Natural killer cell (primary cell): ENCODE data around the gene TBC1D7. TPM values are rescaled to one million over a fixed set of nuclear protein-coding genes. Genes with fewer than 3 reads are reported as not detected.

Source experiments
- ATAC-seq, 3 donors: fragments of 150-1000 bp in 2 of 3; fragments of 200-7000 bp in 1 of 3; cut with Tn5 transposase; 1 replicate in 1 of 3; 2 replicates in 2 of 3; pipeline ENCODE4 v1.10.0; 2021; ENCODE audit warnings: mild to moderate bottlenecking in 2 of 3, moderate library complexity in 2 of 3
- DNase-seq, 2 donors: peaks; one replicate each; pipeline versions ENCODE4 v3.0.0 to v3.0.0-alpha.2; 2013 to 2021; ENCODE audit warnings: mixed read lengths in 1 of 2
- H3K27ac ChIP-seq: one replicate; pipeline ENCODE4 v1.5.1; 2013; ENCODE audit warnings: mild to moderate bottlenecking, low read length
- H3K27me3 ChIP-seq: one replicate; pipeline ENCODE4 v1.6.1; 2013; ENCODE audit warnings: low read length; ENCODE audit not compliant: control insufficient read depth, insufficient read depth
- H3K36me3 ChIP-seq: one replicate; pipeline ENCODE4 v1.6.1; 2013; ENCODE audit warnings: low read length; ENCODE audit not compliant: control insufficient read depth, insufficient read depth
- H3K4me1 ChIP-seq: one replicate; pipeline ENCODE4 v1.6.1; 2013; ENCODE audit warnings: low read length; ENCODE audit not compliant: control insufficient read depth, insufficient read depth
- H3K4me3 ChIP-seq: one replicate; pipeline ENCODE4 v1.5.1; 2013; ENCODE audit warnings: low read length
- H3K9me3 ChIP-seq: one replicate; pipeline ENCODE4 v1.6.1; 2013; ENCODE audit warnings: low read length; ENCODE audit not compliant: control insufficient read depth, insufficient read depth
- H3K27ac Mint-ChIP-seq, 2 donors: one replicate each; pipeline ENCODE4 v1.8.0; 2022; ENCODE audit warnings: mild to moderate bottlenecking in 2 of 2, mixed read lengths in 2 of 2, moderate library complexity in 1 of 2
- H3K27me3 Mint-ChIP-seq, 2 donors: one replicate each; pipeline ENCODE4 v1.8.0; 2022; ENCODE audit warnings: low read depth in 2 of 2, mixed read lengths in 2 of 2
- H3K36me3 Mint-ChIP-seq: one replicate; pipeline ENCODE4 v1.8.0; 2022; ENCODE audit warnings: mixed read lengths
- H3K4me1 Mint-ChIP-seq, 2 donors: one replicate each; pipeline ENCODE4 v1.8.0; 2022; ENCODE audit warnings: mixed read lengths in 2 of 2
- H3K4me3 Mint-ChIP-seq: one replicate; pipeline ENCODE4 v1.8.0; 2022; ENCODE audit warnings: mild to moderate bottlenecking, moderate library complexity, mixed read lengths
- H3K9me3 Mint-ChIP-seq, 2 donors: one replicate each; pipeline ENCODE4 v1.8.0; 2022; ENCODE audit warnings: mixed read lengths in 2 of 2
- CTCF ChIP-seq: fragments of 200-600 bp; IDR thresholded peaks from one replicate; pipeline ENCODE4 v1.8.0; 2022; ENCODE audit warnings: antibody characterized with exemption
- WGBS: methylation state at CpG from one replicate; pipeline ENCODE4 v1.1.7; 2013; ENCODE audit warnings: missing lambda C conversion rate; ENCODE audit not compliant: insufficient coverage; 5-methylcytosine and 5-hydroxymethylcytosine counted together
- intact Hi-C: fragments of 100-400 bp; cut with micrococcal nuclease; formaldehyde crosslinking; loops from one replicate; pipeline ENCODE4 v1.14.2; 2022
- total RNA-seq, 4 donors: library from RNA; stranded (reverse); fragments of 120-200 nt in 1 of 4; gene quantifications; one replicate each; pipeline versions ENCODE4 v1.2.3 to v1.2.4, GENCODE V29; 2013 to 2022

The TBC1D7 gene
- total RNA-seq, 3 donors from 2014 or later (not counting 1 experiment from before 2014, with no cell fraction given), result 20.1 to 29.7 (median 24.3) TPM

DNA sequence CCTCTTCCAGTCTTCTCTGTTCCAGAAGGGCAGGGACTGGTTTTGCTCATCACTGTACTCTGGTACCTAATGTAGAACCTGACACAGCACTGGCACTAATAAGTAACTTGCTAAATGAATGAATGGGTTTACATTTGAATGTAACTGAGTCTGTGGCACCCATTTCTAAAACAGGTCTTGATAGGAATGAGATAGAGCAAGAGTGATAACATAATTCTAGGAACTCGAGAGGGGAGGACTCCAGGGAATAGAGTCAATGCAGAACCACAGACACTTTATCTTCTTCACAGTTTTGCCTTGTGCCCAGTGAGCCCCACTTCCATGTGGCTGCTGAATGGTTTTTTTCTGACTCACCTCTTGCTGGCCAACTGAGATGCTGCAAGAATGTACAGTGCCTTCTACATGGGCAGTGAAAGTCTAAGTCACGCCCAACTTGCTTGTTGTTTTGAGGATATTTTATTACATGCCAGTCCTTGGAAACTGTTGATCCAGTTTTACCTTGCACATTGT lies 61.1 kb downstream of the TBC1D7 start:
- TF ChIP-seq CTCF, result no peak
- no peak overlapping the region for H3K27ac ChIP-seq
- peaks cover 4 to 8% of the 10 kb centered on the region in 2 donors for H3K27me3 Mint-ChIP-seq
- H3K36me3 ChIP-seq, result no peaks in the 10 kb centered on the region
- no peak overlapping the region for H3K27ac Mint-ChIP-seq
- DNase-seq (no peak), ATAC-seq (no peak)
- 88% methylated on average over 2 of the region's 2 CpGs for WGBS
- no peaks in the 10 kb centered on the region for H3K9me3 ChIP-seq
- intact Hi-C loops, result no loop called here
- H3K4me3 ChIP-seq, result no peak overlapping the region
- no peaks in the 10 kb centered on the region for H3K27me3 ChIP-seq
- no peaks in the 10 kb centered on the region for H3K36me3 Mint-ChIP-seq
- H3K4me1 ChIP-seq, result peaks cover 3% of the 10 kb centered on the region
- H3K9me3 Mint-ChIP-seq, result no peaks in the 10 kb centered on the region
- H3K4me3 Mint-ChIP-seq, result no peak overlapping the region
- peaks cover 0 to 2% of the 10 kb centered on the region in 2 donors for H3K4me1 Mint-ChIP-seq

GRCh38 chr6:13263669-13264068 lies 64.7 kb downstream of the TBC1D7 start:
- Mint-ChIP-seq H3K9me3 (no peaks in the 10 kb centered on the region), H3K4me1 (no peaks in the 10 kb centered on the region), H3K27ac (no peak overlapping the region), H3K27me3 (peaks cover 0 to 2% of the 10 kb centered on the region in 2 donors), H3K4me3 (no peak overlapping the region), H3K36me3 (no peaks in the 10 kb centered on the region)
- Histone ChIP-seq H3K4me3 (no peak overlapping the region), H3K4me1 (peaks cover 9% of the 10 kb centered on the region), H3K27ac (no peak overlapping the region), H3K27me3 (no peaks in the 10 kb centered on the region), H3K9me3 (no peaks in the 10 kb centered on the region), H3K36me3 (no peaks in the 10 kb centered on the region)
- DNase-seq (no peak), ATAC-seq (no peak)
- no peak for TF ChIP-seq CTCF
- intact Hi-C loops, result no loop called here
- WGBS, result 87% methylated on average over 5 of the region's 6 CpGs

GRCh38 chr6:13262302-13263230 lies 65.8 kb downstream of the TBC1D7 start:
- TF ChIP-seq CTCF, result no peak
- no peak for DNase-seq
- intact Hi-C loops, result no loop called here
- Mint-ChIP-seq H3K36me3 (no peaks in the 10 kb centered on the region), H3K9me3 (no peaks in the 10 kb centered on the region), H3K27ac (no peak overlapping the region), H3K4me3 (no peak overlapping the region), H3K4me1 (no peaks in the 10 kb centered on the region), H3K27me3 (peaks cover 0 to 2% of the 10 kb centered on the region in 2 donors)
- no peaks in the 10 kb centered on the region for H3K36me3 ChIP-seq
- no CpG with 5 or more reads among the region's 1 CpG for WGBS
- no peaks in the 10 kb centered on the region for H3K9me3 ChIP-seq
- no peak for ATAC-seq
- H3K27me3 ChIP-seq, result no peaks in the 10 kb centered on the region
- peaks cover 9% of the 10 kb centered on the region for H3K4me1 ChIP-seq
- H3K4me3 ChIP-seq, result no peak overlapping the region
- peak overlapping the region; percentile 19 for H3K27ac ChIP-seq
